ENCODE results near the gene MSRB3. TPM values are rescaled to one million over a fixed set of nuclear protein-coding genes. Genes with fewer than 3 reads are reported as not detected.

Gene MSRB3
- total and polyA plus RNA-seq, 10 donors: 4.3 to 64.4 (median 19.7) TPM

- Histone ChIP-seq H3K9me3 (peaks cover 9 to 25% (median 19%) of the 10 kb centered on the region in 8 donors), H3K4me1 (no peaks in the 10 kb centered on the region), H3K36me3 (no peaks in the 10 kb centered on the region), H3K27me3 (replicated peaks in 1 of 7) (no peaks in the 10 kb centered on the region), H3K4me3 (no peak overlapping the region), H3K27ac (no peak overlapping the region)
- intact Hi-C loops (cut with DNase I; ENCODE audit: low total_unique reads): no loop called here
- TF ChIP-seq CTCF (IDR thresholded peaks at IDR 0.05 in 8 of 11, conservative IDR thresholded peaks at IDR 0.05 in 3 of 11) (no peak), POLR2AphosphoS5 (IDR thresholded peaks at IDR 0.05) (no peak), POLR2A (IDR thresholded peaks at IDR 0.05) (no peak)
- no peak for DNase-seq
- WGBS, 5 donors: 78 to 90% (median 90%) methylated on average over 4 of the region's 4 CpGs
Measured at GRCh38 chr12:65488197-65488596, 209.7 kb downstream of the MSRB3 start.

- no peak for DNase-seq
- peaks cover 0 to 4% (median under 1%) of the 10 kb centered on the region in 8 donors for H3K9me3 ChIP-seq
- H3K27ac ChIP-seq: no peak overlapping the region
- no peaks in the 10 kb centered on the region for H3K27me3 ChIP-seq (replicated peaks in 1 of 7)
- H3K4me1 ChIP-seq: peaks cover 0 to 15% (median 0%) of the 10 kb centered on the region in 6 donors
- no peaks in the 10 kb centered on the region for H3K36me3 ChIP-seq
- H3K4me3 ChIP-seq: no peak overlapping the region
- TF ChIP-seq POLR2AphosphoS5 (IDR thresholded peaks at IDR 0.05) (no peak), CTCF (IDR thresholded peaks at IDR 0.05 in 8 of 11, conservative IDR thresholded peaks at IDR 0.05 in 3 of 11) (no peak), POLR2A (IDR thresholded peaks at IDR 0.05) (no peak)
- intact Hi-C loops (cut with DNase I; ENCODE audit: low total_unique reads): no loop called here
Measured at GRCh38 chr12:65490250-65490649, 211.8 kb downstream of the MSRB3 start.

- 18 to 39% (median 25%) methylated on average over 1 of the region's 1 CpG for WGBS, 5 donors
- intact Hi-C loops (cut with DNase I; ENCODE audit: low total_unique reads): no loop called here
- no peak for DNase-seq
Measured at GRCh38 chr12:65492998-65493912, 214.8 kb downstream of the MSRB3 start.

More at GRCh38 chr12:65492998-65493912, 214.8 kb downstream of the MSRB3 start:
- peaks cover 0 to 26% (median 7%) of the 10 kb centered on the region in 6 donors for H3K4me1 ChIP-seq
- H3K4me3 ChIP-seq: no peak overlapping the region
- H3K27ac ChIP-seq: no peak overlapping the region
- H3K27me3 ChIP-seq (replicated peaks in 1 of 7): no peaks in the 10 kb centered on the region
- H3K9me3 ChIP-seq: no peaks in the 10 kb centered on the region
- H3K36me3 ChIP-seq: no peaks in the 10 kb centered on the region
- TF ChIP-seq CTCF (IDR thresholded peaks at IDR 0.05 in 8 of 11, conservative IDR thresholded peaks at IDR 0.05 in 3 of 11) (no peak), POLR2A (IDR thresholded peaks at IDR 0.05) (no peak), POLR2AphosphoS5 (IDR thresholded peaks at IDR 0.05) (no peak)
